Fibroblast of pulmonary artery (primary cell): ENCODE results near the gene BAIAP2.
"Not testable (repeated sequence)": the region's sequence is repeated elsewhere in the genome, so short reads cannot be mapped to it uniquely, and the experiment has no call there.

Source experiments
- DNase-seq: peaks from one replicate; pipeline ENCODE4 v3.0.0-alpha.2; 2010; ENCODE audit warnings: low read depth
- H3K4me3 ChIP-seq: replicated peaks from 2 replicates; pipeline ENCODE4 v1.5.1; 2011; ENCODE audit warnings: low read depth, mild to moderate bottlenecking, control low read depth, low read length, moderate library complexity
- CTCF ChIP-seq: IDR thresholded peaks from 2 replicates; pipeline ENCODE4 v1.5.1; 2011; ENCODE audit warnings: mild to moderate bottlenecking, control low read depth, low read length, inconsistent platforms; ENCODE audit errors: missing control alignments

BAIAP2 gene

DNA sequence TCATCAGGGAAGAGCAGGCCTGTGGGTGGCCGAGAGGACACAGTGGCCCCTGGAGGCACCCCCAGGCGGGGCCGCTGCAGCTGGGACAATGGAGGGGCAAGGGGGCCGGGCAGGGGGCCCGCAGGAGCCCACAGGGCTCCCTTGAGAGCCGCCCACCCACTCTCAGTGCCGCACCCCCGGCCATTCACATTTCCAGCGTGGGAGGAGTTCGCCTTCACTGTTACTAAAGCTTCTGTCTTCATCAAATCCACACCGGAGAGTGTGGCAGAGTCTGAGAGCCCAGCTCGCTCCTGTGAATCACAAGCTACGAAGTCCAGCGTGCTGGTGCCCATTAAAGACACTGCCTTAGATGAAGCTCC is 109.5 kb downstream of the BAIAP2 start:
- TF ChIP-seq CTCF: no peak
- H3K4me3 ChIP-seq: no peak overlapping the region
- DNase-seq: no peak

DNA sequence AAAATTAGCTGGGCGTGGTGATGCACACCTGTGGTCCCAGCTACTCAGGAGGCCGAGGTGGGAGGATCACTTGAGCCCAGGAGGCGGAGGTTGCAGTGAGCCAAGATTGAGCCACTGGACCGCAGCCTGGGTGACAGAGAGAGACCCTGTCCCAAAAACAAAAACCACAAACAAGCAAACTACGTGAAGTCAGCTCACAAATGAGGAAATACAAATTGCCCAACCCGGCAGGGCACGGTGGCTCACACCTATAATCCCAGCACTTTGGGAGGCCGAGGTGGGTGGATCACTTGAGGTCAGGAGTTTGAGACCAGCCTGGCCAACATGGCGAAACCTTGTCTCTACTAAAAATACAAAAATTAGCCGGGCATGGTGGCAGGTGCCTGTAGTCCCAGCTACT is 111.3 kb downstream of the BAIAP2 start:
- DNase-seq, H3K4me3 ChIP-seq: not testable (repeated sequence)

DNA sequence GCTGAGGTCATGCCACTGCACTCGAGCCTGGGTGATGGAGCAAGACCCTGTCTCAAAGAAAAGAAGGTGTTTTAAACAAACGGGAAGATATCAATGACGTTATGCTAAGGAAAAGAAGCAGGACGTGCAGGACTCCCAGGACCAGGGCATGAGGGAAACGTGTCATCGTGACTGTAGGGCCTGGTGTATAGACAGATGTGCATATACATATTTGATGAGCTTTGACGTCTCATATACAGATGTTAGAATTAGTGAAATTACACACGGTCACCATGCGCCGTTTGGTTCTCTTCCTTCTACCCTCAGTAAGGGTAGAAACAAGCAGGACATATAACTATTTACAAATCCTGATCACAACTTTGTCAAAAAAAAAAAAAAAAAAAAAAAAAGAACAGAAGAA is 112.8 kb downstream of the BAIAP2 start:
- H3K4me3 ChIP-seq: no peak overlapping the region
- TF ChIP-seq CTCF: no peak
- DNase-seq: no peak

GRCh38 chr17:81148571-81148970 is 113.6 kb downstream of the BAIAP2 start:
- no peak for DNase-seq
- H3K4me3 ChIP-seq: no peak overlapping the region
- TF ChIP-seq CTCF: no peak

GRCh38 chr17:81148986-81149533 is 114.1 kb downstream of the BAIAP2 start:
- no peak for TF ChIP-seq CTCF
- no peak for DNase-seq
- H3K4me3 ChIP-seq: no peak overlapping the region

- DNase-seq: no peak
- no peak for TF ChIP-seq CTCF
- H3K4me3 ChIP-seq: no peak overlapping the region
Measured at GRCh38 chr17:81150377-81151077, 115.6 kb downstream of the BAIAP2 start.

- no peak overlapping the region for H3K4me3 ChIP-seq
- no peak for TF ChIP-seq CTCF
- DNase-seq: no peak
Measured at GRCh38 chr17:81151278-81151677, 116.3 kb downstream of the BAIAP2 start.
